Endothelial cell of umbilical vein (primary cell): ENCODE results near the gene MT1B.
A peak's percentile ranks its signal among the peaks of the same experiment; 100 is the strongest.

ENCODE experiments used
- EZH2 ChIP-seq: IDR thresholded peaks from 2 replicates; pipeline ENCODE4 v1.6.1; 2012; ENCODE audit warnings: borderline replicate concordance, low read depth, mild to moderate bottlenecking, moderate library complexity, low read length, inconsistent platforms; ENCODE audit not compliant: severe bottlenecking
- FOS ChIP-seq: IDR thresholded peaks from 2 replicates; pipeline ENCODE4 v1.6.1; 2011; ENCODE audit warnings: mild to moderate bottlenecking, low read length, moderate library complexity, borderline replicate concordance; ENCODE audit not compliant: insufficient read depth
- GATA2 ChIP-seq: IDR thresholded peaks from 2 replicates; pipeline ENCODE4 v1.7.0; 2011; ENCODE audit warnings: low read depth, mild to moderate bottlenecking, moderate library complexity, mixed read lengths, low read length; ENCODE audit not compliant: insufficient read length, insufficient read depth
- JUN ChIP-seq: IDR thresholded peaks from 2 replicates; pipeline ENCODE4 v1.6.1; 2011; ENCODE audit warnings: borderline replicate concordance, low read depth; ENCODE audit not compliant: insufficient read length, insufficient read depth
- MYC ChIP-seq: IDR thresholded peaks from one replicate; pipeline ENCODE4 v1.6.1; 2011; ENCODE audit warnings: mild to moderate bottlenecking, low read depth, low read length
- POLR2A ChIP-seq: IDR thresholded peaks from 2 replicates; pipeline ENCODE4 v1.6.1; 2012; ENCODE audit warnings: low read depth, mild to moderate bottlenecking, control low read depth, low read length
- POLR2AphosphoS5 ChIP-seq: IDR thresholded peaks from 2 replicates; pipeline ENCODE4 v1.6.1; 2012; ENCODE audit warnings: low read depth, mild to moderate bottlenecking, control low read depth, low read length, moderate library complexity; ENCODE audit not compliant: insufficient read depth
- TF ChIP-seq, protein P1 (sequence below), 2 donors: IDR thresholded peaks; 1 replicate in 1 of 2; 2 replicates in 1 of 2; pipeline ENCODE4 v1.5.1; 2011; ENCODE audit warnings: low read length in 2 of 2, mild to moderate bottlenecking in 2 of 2, moderate library complexity in 2 of 2, control low read depth in 1 of 2, inconsistent platforms in 1 of 2, low read depth in 1 of 2; ENCODE audit not compliant: insufficient read depth in 1 of 2; ENCODE audit errors: extremely low read depth in 1 of 2
- TF ChIP-seq, protein P2 (sequence below): IDR thresholded peaks from 2 replicates; pipeline ENCODE4 v1.6.1; 2011; ENCODE audit not compliant: insufficient read depth, insufficient read length

GRCh38 chr16:56614549-56614991, 37.1 kb upstream of the MT1B start:
- no peak for TF ChIP-seq POLR2A
- TF ChIP-seq, protein P1, sequence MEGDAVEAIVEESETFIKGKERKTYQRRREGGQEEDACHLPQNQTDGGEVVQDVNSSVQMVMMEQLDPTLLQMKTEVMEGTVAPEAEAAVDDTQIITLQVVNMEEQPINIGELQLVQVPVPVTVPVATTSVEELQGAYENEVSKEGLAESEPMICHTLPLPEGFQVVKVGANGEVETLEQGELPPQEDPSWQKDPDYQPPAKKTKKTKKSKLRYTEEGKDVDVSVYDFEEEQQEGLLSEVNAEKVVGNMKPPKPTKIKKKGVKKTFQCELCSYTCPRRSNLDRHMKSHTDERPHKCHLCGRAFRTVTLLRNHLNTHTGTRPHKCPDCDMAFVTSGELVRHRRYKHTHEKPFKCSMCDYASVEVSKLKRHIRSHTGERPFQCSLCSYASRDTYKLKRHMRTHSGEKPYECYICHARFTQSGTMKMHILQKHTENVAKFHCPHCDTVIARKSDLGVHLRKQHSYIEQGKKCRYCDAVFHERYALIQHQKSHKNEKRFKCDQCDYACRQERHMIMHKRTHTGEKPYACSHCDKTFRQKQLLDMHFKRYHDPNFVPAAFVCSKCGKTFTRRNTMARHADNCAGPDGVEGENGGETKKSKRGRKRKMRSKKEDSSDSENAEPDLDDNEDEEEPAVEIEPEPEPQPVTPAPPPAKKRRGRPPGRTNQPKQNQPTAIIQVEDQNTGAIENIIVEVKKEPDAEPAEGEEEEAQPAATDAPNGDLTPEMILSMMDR (IDR thresholded peaks at IDR 0.05; ENCODE audit: extremely low read depth in 1 of 2, insufficient read depth in 1 of 2, low read depth in 1 of 2, low read length in 2 of 2), result no peak
- peak; percentile 72 for TF ChIP-seq POLR2AphosphoS5
- no peak for TF ChIP-seq EZH2
- TF ChIP-seq, protein P2, sequence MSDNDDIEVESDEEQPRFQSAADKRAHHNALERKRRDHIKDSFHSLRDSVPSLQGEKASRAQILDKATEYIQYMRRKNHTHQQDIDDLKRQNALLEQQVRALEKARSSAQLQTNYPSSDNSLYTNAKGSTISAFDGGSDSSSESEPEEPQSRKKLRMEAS, result no peak
- no peak for TF ChIP-seq MYC
- peak; percentile 92 for TF ChIP-seq FOS
- TF ChIP-seq GATA2, result peak; percentile 56
- peak; percentile 60 for TF ChIP-seq JUN
